ENCODE results near the gene HINT3. TPM values are rescaled to one million over a fixed set of nuclear protein-coding genes. Genes with fewer than 3 reads are reported as not detected.
A peak's percentile ranks its signal among the peaks of the same experiment; 100 is the strongest.

HINT3 gene
- total RNA-seq, 1 experiment from 2014 or later: 11.7 TPM

GRCh38 chr6:125994670-125995488 is 38.3 kb downstream of the HINT3 start:
- H4K20me1 ChIP-seq (ENCODE audit: control insufficient read depth, insufficient read depth, insufficient read length): no peaks in the 10 kb centered on the region
- H3K14ac ChIP-seq (ENCODE audit: insufficient read depth, low read length): no peak overlapping the region
- peaks cover 3 to 14% of the 10 kb centered on the region in 2 experiments for H3K4me1 Mint-ChIP-seq
- no peak overlapping the region for H3K4me3 Mint-ChIP-seq
- H3K56ac ChIP-seq (ENCODE audit: insufficient read length, low read depth, low read length): no peak overlapping the region
- no peak overlapping the region for H2BK120ac ChIP-seq (ENCODE audit: low read depth, low read length, poor library complexity, severe bottlenecking)
- no peaks in the 10 kb centered on the region for H3K27me3 ChIP-seq (ENCODE audit: insufficient read depth, low read length)
- no peak overlapping the region for H4K91ac ChIP-seq (ENCODE audit: insufficient read length, low read depth, low read length)
- H2BK5ac ChIP-seq (ENCODE audit: insufficient read length, low read length): no peak overlapping the region
- no peak overlapping the region for H3K4me2 ChIP-seq (ENCODE audit: insufficient read depth, insufficient read length, low read length)
- H3K23ac ChIP-seq (ENCODE audit: insufficient read length, low read depth, low read length): no peak overlapping the region
- no peaks in the 10 kb centered on the region for H3K9me3 Mint-ChIP-seq
- no peaks in the 10 kb centered on the region for H3K9me3 ChIP-seq (ENCODE audit: control insufficient read depth, low read depth, low read length)
- no peak overlapping the region for H2BK20ac ChIP-seq (ENCODE audit: low read depth, low read length, poor library complexity, severe bottlenecking)
- H3K27ac ChIP-seq (ENCODE audit: insufficient read length, low read depth, low read length): no peak overlapping the region
- peaks cover 12 to 27% (median 26%) of the 10 kb centered on the region in 3 experiments for H3K36me3 Mint-ChIP-seq (ENCODE audit: insufficient read depth in 1 of 3, low read depth in 3 of 3)
- H3K23me2 ChIP-seq (ENCODE audit: insufficient read length, low read depth, low read length, poor library complexity, severe bottlenecking): no peaks in the 10 kb centered on the region
- H4K8ac ChIP-seq (replicated peaks; ENCODE audit: insufficient read length, low read depth, low read length): no peak overlapping the region
- no peak overlapping the region for H3K9ac ChIP-seq (ENCODE audit: extremely low read depth, insufficient read length, low read length)
- no peak overlapping the region for H3T11ph ChIP-seq (ENCODE audit: low read length)
- no CpG with 5 or more reads among the region's 5 CpGs for WGBS (ENCODE audit: extremely low coverage, insufficient read length, low lambda C conversion rate)
- no peak overlapping the region for H3K4ac ChIP-seq (ENCODE audit: low read depth, low read length)
- no peak for DNase-seq
- no peak overlapping the region for H2AK5ac ChIP-seq (ENCODE audit: insufficient read length, low read length)
- no peaks in the 10 kb centered on the region for H3K4me1 ChIP-seq (ENCODE audit: insufficient read depth, low read length)
- peak overlapping the region in 1 of 3 experiments; percentile 91; a peak in 2 of 7 replicates for H3K27ac Mint-ChIP-seq
- H4K5ac ChIP-seq (ENCODE audit: insufficient read length, low read depth, low read length): no peak overlapping the region
- H3K27me3 Mint-ChIP-seq (ENCODE audit: low read depth): no peaks in the 10 kb centered on the region
- H3K79me2 ChIP-seq (ENCODE audit: insufficient read depth, low read length): peaks cover 9% of the 10 kb centered on the region; the same call in 1 of the 2 replicates
- no peaks in the 10 kb centered on the region for H3K79me1 ChIP-seq (ENCODE audit: insufficient read depth, low read depth, low read length, poor library complexity, severe bottlenecking)
- H2AFZ ChIP-seq (ENCODE audit: low read length): no peak overlapping the region
- H2BK12ac ChIP-seq (ENCODE audit: insufficient read length, low read depth, low read length): no peak overlapping the region
- no peak overlapping the region for H2BK15ac ChIP-seq (ENCODE audit: low read depth, low read length)
- no peak for TF ChIP-seq CTCF (conservative IDR thresholded peaks at IDR 0.05)
- no peak overlapping the region for H3K18ac ChIP-seq (ENCODE audit: insufficient read length, low read depth, low read length)

Measured in H9 (cell line).